Measurements from ENCODE around the gene C11orf16. TPM values are rescaled to one million over a fixed set of nuclear protein-coding genes. Genes with fewer than 3 reads are reported as not detected.

C11orf16 gene
- total RNA-seq, 1 experiment from 2014 or later = not detected

DNA sequence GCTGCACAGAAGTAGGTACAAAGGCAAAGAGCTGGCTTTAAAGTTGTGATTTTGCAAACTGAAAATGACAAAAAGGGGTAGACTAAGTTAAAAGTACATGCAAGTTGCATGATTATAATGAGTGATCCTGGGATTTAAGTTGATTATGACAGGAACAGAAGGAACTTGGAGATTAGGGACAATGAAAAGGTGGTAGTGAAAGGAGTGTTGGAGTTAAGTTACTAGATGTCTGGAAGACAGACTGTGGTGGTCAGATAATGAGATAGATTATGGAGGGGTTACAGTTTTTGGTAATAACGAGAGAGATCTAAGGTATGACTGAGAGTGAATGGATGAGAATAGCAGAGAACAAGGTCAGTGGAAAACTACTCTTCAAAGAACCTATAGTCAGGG lies 39.2 kb upstream of the C11orf16 start:
- no peak overlapping the region for H3K27ac Mint-ChIP-seq (ENCODE audit: low read depth, unreplicated experiment)
- H3K4me3 Mint-ChIP-seq (ENCODE audit: unreplicated experiment) = no peak overlapping the region
- ChIA-PET CTCF (interaction anchor here (0.6 to 1.4 kb wide), 3 partner anchors 43 to 443 kb away, joined by 3 to 6 read pairs (median 3); no protein-coding TSS in a partner anchor), POLR2A (interaction anchor here (1.2 to 1.7 kb wide), 3 partner anchors 8 to 9 kb away, joined by 3 to 7 read pairs (median 4); partner anchors contain the start of gene TMEM9B)
- TF ChIP-seq, protein P1, sequence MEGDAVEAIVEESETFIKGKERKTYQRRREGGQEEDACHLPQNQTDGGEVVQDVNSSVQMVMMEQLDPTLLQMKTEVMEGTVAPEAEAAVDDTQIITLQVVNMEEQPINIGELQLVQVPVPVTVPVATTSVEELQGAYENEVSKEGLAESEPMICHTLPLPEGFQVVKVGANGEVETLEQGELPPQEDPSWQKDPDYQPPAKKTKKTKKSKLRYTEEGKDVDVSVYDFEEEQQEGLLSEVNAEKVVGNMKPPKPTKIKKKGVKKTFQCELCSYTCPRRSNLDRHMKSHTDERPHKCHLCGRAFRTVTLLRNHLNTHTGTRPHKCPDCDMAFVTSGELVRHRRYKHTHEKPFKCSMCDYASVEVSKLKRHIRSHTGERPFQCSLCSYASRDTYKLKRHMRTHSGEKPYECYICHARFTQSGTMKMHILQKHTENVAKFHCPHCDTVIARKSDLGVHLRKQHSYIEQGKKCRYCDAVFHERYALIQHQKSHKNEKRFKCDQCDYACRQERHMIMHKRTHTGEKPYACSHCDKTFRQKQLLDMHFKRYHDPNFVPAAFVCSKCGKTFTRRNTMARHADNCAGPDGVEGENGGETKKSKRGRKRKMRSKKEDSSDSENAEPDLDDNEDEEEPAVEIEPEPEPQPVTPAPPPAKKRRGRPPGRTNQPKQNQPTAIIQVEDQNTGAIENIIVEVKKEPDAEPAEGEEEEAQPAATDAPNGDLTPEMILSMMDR (IDR thresholded peaks at IDR 0.05; ENCODE audit: unreplicated experiment) = no peak
- BruUV-seq (replicated peaks) = no TSS peak
- intact Hi-C loops (cut with micrococcal nuclease) = no loop called here
- no peaks in the 10 kb centered on the region for H3K9me3 Mint-ChIP-seq (ENCODE audit: unreplicated experiment)
- no peak for DNase-seq (ENCODE audit: unreplicated experiment)
- no peaks in the 10 kb centered on the region for H3K36me3 Mint-ChIP-seq (ENCODE audit: insufficient read depth, unreplicated experiment)
- no peaks in the 10 kb centered on the region for H3K4me1 Mint-ChIP-seq (ENCODE audit: insufficient read depth, unreplicated experiment)
- no peaks in the 10 kb centered on the region for H3K27me3 Mint-ChIP-seq (ENCODE audit: insufficient read depth, unreplicated experiment)

DNA sequence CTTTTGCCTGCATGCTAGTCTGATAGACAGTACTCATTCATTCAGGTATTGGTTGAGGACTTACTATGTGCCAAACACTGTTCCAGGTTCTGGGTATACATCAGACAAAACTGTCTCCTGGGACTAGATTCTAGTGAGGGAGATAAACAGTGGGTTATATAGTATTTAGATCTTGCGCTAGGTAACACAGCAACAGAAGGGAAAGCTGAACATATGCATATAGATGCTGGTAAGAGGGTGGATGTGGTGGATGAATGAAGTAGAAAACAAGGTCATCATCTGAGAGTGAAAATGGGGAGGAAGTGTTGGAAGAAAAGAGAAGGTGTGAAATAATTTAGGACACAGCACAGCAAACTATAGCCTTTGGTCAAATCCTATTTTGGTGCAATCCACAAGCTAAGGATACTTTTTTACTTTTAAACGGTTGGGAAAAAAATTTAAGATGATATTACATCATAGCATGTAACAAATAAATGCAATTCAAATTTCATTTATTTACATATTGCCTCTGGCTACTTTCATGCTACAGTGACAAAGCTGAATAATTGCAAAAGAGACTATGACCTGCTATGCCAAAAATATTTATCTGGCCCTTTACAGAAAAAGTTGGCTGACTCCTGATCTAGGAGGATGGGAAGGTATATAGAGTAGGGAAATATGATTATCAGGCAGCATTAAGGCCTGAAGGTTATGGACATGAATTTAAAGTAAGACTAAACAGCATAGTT lies 38.6 kb upstream of the C11orf16 start:
- CTCF ChIA-PET = interaction anchor here (0.7 to 0.8 kb wide), 2 partner anchors 44 to 125 kb away, joined by 3 read pairs; no protein-coding TSS in a partner anchor
- Mint-ChIP-seq H3K27ac (ENCODE audit: low read depth, unreplicated experiment) (no peak overlapping the region), H3K36me3 (ENCODE audit: insufficient read depth, unreplicated experiment) (no peaks in the 10 kb centered on the region), H3K4me3 (ENCODE audit: unreplicated experiment) (no peak overlapping the region), H3K9me3 (ENCODE audit: unreplicated experiment) (no peaks in the 10 kb centered on the region), H3K4me1 (ENCODE audit: insufficient read depth, unreplicated experiment) (no peaks in the 10 kb centered on the region), H3K27me3 (ENCODE audit: insufficient read depth, unreplicated experiment) (no peaks in the 10 kb centered on the region)
- no peak for DNase-seq (ENCODE audit: unreplicated experiment)
- intact Hi-C loops (cut with micrococcal nuclease) = no loop called here
- BruUV-seq (replicated peaks) = no TSS peak
- POLR2A ChIA-PET = interaction anchor here (1.0 to 1.3 kb wide), 3 partner anchors 8 to 289 kb away, joined by 3 to 4 read pairs (median 4); partner anchors contain the start of genes RPL27A and TRIM66
- TF ChIP-seq, protein P1 (IDR thresholded peaks at IDR 0.05; ENCODE audit: unreplicated experiment) = no peak

DNA sequence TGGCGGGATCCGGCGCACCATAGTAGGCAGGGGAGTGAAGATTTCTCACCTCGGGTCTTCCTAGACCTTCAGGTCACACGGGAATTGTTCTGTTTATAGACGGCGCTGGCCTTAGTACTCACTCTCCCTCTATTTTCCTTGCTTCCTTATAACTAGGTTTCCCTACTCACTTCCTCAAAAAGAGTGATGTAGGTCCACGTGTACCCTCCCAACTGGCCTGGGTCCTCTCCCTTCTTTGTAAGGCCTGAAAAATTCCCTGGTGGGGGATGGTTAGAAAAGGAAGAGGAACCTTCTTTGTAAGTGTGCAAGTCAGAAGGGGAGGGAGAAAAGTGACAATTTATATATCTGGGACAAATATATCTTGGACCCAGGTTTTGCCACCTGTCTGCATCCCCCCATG lies 34.4 kb upstream of the C11orf16 start:
- Mint-ChIP-seq H3K36me3 (ENCODE audit: insufficient read depth, unreplicated experiment) (peaks cover 10% of the 10 kb centered on the region), H3K27me3 (ENCODE audit: insufficient read depth, unreplicated experiment) (no peaks in the 10 kb centered on the region), H3K4me3 (ENCODE audit: unreplicated experiment) (no peak overlapping the region), H3K4me1 (ENCODE audit: insufficient read depth, unreplicated experiment) (peaks cover 13% of the 10 kb centered on the region), H3K27ac (ENCODE audit: low read depth, unreplicated experiment) (no peak overlapping the region), H3K9me3 (ENCODE audit: unreplicated experiment) (no peaks in the 10 kb centered on the region)
- TF ChIP-seq, protein P1 (IDR thresholded peaks at IDR 0.05; ENCODE audit: unreplicated experiment) = no peak
- BruUV-seq (replicated peaks) = no TSS peak
- CTCF ChIA-PET = no interaction called here
- intact Hi-C loops (cut with micrococcal nuclease) = no loop called here
- DNase-seq (ENCODE audit: unreplicated experiment) = no peak
- POLR2A ChIA-PET = interaction anchor here (1.0 kb wide), 1 partner anchor 285 kb away, joined by 3 read pairs; the partner anchor contains the start of genes RPL27A and TRIM66
